Umbilical cord (tissue), 2 donors: ENCODE data around the gene TWF2. TPM values are rescaled to one million over a fixed set of nuclear protein-coding genes. Genes with fewer than 3 reads are reported as not detected.

Experiments
- DNase-seq: peaks from one replicate; pipeline ENCODE4 v3.0.0-alpha.2; 2015; ENCODE audit warnings: low spot score
- total RNA-seq: library from RNA; depleted of rRNA; stranded (reverse); fragments of >200 nt; gene quantifications from one replicate; pipeline ENCODE4 v1.2.3, GENCODE V29; 2014; ENCODE audit warnings: low replicate concordance; ENCODE audit not compliant: insufficient read depth

TWF2 gene
- total RNA-seq, 1 donor from 2014 or later: 40.7 TPM

- peak; percentile 85 for DNase-seq
Observed at GRCh38 chr3:52237657-52238172, 1.2 kb downstream of the TWF2 start.

GRCh38 chr3:52237006-52237656 is 1.8 kb downstream of the TWF2 start:
- DNase-seq: no peak

- DNase-seq: no peak
Observed at GRCh38 chr3:52236424-52236886, 2.5 kb downstream of the TWF2 start.

GRCh38 chr3:52234516-52235447 is 4.2 kb downstream of the TWF2 start:
- no peak for DNase-seq

GRCh38 chr3:52233968-52234367 is 5.0 kb downstream of the TWF2 start:
- DNase-seq: no peak

GRCh38 chr3:52233108-52233591 is 5.8 kb downstream of the TWF2 start:
- no peak for DNase-seq

- no peak for DNase-seq
Observed at GRCh38 chr3:52232279-52233107, 6.5 kb downstream of the TWF2 start.

- DNase-seq: no peak
Observed at GRCh38 chr3:52231502-52232278, 7.3 kb downstream of the TWF2 start.

- DNase-seq: no peak
Observed at GRCh38 chr3:52230889-52231499, 8.0 kb downstream of the TWF2 start.

- no peak for DNase-seq
Observed at GRCh38 chr3:52230461-52230860, 8.5 kb downstream of the TWF2 start.

- no peak for DNase-seq
Observed at GRCh38 chr3:52229656-52230055, 9.3 kb downstream of the TWF2 start.

- DNase-seq: no peak
Observed at GRCh38 chr3:52228751-52229291, 10.1 kb downstream of the TWF2 start.

GRCh38 chr3:52228266-52228665 is 10.7 kb downstream of the TWF2 start:
- DNase-seq: no peak

- DNase-seq: no peak
Observed at GRCh38 chr3:52227766-52228165, 11.2 kb downstream of the TWF2 start.

- no peak for DNase-seq
Observed at GRCh38 chr3:52227117-52227516, 11.8 kb downstream of the TWF2 start.

- DNase-seq: no peak
Observed at GRCh38 chr3:52226229-52226817, 12.6 kb downstream of the TWF2 start.

- DNase-seq: no peak
Observed at GRCh38 chr3:52225452-52226228, 13.3 kb downstream of the TWF2 start, which contains the start of gene TLR9. Gene TLR9 (minus strand): TSS chr3:52225645. CDS start chr3:52225529, 116 bp downstream.
